DOHH2 (cell line): Measurements from ENCODE around the gene ZNF891.

Source experiments
- H3F3A ChIP-seq: fragments of 200-600 bp; sonication (generic), shearing (Covaris generic); 2 replicates; pipeline ENCODE4 v1.6.0; 2016; ENCODE audit warnings: antibody characterized with exemption, mild to moderate bottlenecking; ENCODE audit not compliant: control insufficient read depth, insufficient read depth
- H3K27ac ChIP-seq: fragments of 200-600 bp; sonication (generic); 2 replicates; pipeline ENCODE4 v1.5.1; 2014; ENCODE audit warnings: low read depth, mild to moderate bottlenecking, low read length, moderate library complexity
- H3K27me3 ChIP-seq: fragments of 200-600 bp; sonication (generic); 2 replicates; pipeline ENCODE4 v1.6.1; 2014; ENCODE audit warnings: mild to moderate bottlenecking, low read length, mixed read lengths; ENCODE audit not compliant: control insufficient read depth
- H3K36me3 ChIP-seq: fragments of 200-600 bp; sonication (generic); 2 replicates; pipeline ENCODE4 v1.6.1; 2014; ENCODE audit warnings: mild to moderate bottlenecking, low read length, moderate library complexity, mixed read lengths; ENCODE audit not compliant: control insufficient read depth
- H3K4me1 ChIP-seq: fragments of 200-600 bp; sonication (generic); 2 replicates; pipeline ENCODE4 v1.6.1; 2014; ENCODE audit warnings: mild to moderate bottlenecking, low read length, mixed read lengths; ENCODE audit not compliant: control insufficient read depth
- H3K4me2 ChIP-seq: fragments of 200-600 bp; sonication (generic); 2 replicates; pipeline ENCODE4 v1.6.0; 2014; ENCODE audit warnings: mild to moderate bottlenecking, low read length, moderate library complexity
- H3K4me3 ChIP-seq: fragments of 200-600 bp; sonication (generic); 2 replicates; pipeline ENCODE4 v1.5.1; 2014; ENCODE audit warnings: mild to moderate bottlenecking, low read length, mixed read lengths
- H3K79me2 ChIP-seq: fragments of 200-600 bp; sonication (generic); 2 replicates; pipeline ENCODE4 v1.6.1; 2014; ENCODE audit warnings: mild to moderate bottlenecking, low read length, mixed read lengths; ENCODE audit not compliant: control insufficient read depth
- H3K9me2 ChIP-seq: fragments of 200-600 bp; sonication (generic); replicated peaks from 2 replicates; pipeline ENCODE4 v1.6.1; 2014; ENCODE audit warnings: mild to moderate bottlenecking, low read length, mixed read lengths; ENCODE audit not compliant: control insufficient read depth
- H3K9me3 ChIP-seq: fragments of 200-600 bp; sonication (generic); 2 replicates; pipeline ENCODE4 v1.6.1; 2014; ENCODE audit warnings: antibody characterized with exemption, low read length, mixed read lengths; ENCODE audit not compliant: control insufficient read depth, insufficient read depth
- H4K20me1 ChIP-seq: fragments of 200-600 bp; sonication (generic); 2 replicates; pipeline ENCODE4 v1.6.0; 2014; ENCODE audit warnings: low read depth, mild to moderate bottlenecking, antibody characterized with exemption, low read length, moderate library complexity; ENCODE audit not compliant: control insufficient read depth, insufficient read depth
- EZH2phosphoT487 ChIP-seq: fragments of 200-600 bp; sonication (generic); IDR thresholded peaks from 2 replicates; pipeline ENCODE4 v1.6.1; 2017; ENCODE audit warnings: borderline replicate concordance, mild to moderate bottlenecking, antibody characterized with exemption, low read length, moderate library complexity, mixed read lengths
- TF ChIP-seq, protein P1 (sequence below): fragments of 200-600 bp; sonication (generic); IDR thresholded peaks from one replicate; pipeline ENCODE4 v1.5.1; 2014; ENCODE audit warnings: antibody characterized with exemption, mild to moderate bottlenecking, low read depth, low read length; ENCODE audit not compliant: poor library complexity, severe bottlenecking

The ZNF891 gene

DNA sequence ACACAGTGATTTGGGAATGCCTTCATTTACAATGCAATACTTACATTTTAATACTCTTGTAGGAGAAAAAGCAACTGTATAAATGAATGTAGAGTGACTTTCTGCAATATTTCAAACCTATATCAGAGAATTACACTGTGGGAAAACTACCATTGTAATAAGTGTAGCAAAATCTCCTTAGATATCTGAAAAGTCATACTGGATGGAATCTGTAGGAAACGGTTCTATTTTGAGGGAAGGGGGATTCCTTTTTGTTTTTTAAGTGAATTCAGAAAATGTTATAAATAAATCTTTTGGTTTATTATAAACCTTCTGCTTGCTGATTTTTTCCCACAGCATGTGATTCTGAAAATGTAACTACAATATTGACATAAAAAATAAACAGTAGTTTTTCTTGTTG lies 23.0 kb downstream of the ZNF891 start:
- TF ChIP-seq EZH2phosphoT487, result no peak
- TF ChIP-seq, protein P1, sequence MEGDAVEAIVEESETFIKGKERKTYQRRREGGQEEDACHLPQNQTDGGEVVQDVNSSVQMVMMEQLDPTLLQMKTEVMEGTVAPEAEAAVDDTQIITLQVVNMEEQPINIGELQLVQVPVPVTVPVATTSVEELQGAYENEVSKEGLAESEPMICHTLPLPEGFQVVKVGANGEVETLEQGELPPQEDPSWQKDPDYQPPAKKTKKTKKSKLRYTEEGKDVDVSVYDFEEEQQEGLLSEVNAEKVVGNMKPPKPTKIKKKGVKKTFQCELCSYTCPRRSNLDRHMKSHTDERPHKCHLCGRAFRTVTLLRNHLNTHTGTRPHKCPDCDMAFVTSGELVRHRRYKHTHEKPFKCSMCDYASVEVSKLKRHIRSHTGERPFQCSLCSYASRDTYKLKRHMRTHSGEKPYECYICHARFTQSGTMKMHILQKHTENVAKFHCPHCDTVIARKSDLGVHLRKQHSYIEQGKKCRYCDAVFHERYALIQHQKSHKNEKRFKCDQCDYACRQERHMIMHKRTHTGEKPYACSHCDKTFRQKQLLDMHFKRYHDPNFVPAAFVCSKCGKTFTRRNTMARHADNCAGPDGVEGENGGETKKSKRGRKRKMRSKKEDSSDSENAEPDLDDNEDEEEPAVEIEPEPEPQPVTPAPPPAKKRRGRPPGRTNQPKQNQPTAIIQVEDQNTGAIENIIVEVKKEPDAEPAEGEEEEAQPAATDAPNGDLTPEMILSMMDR, result no peak
- Histone ChIP-seq H3F3A (no peaks in the 10 kb centered on the region), H3K27ac (no peak overlapping the region), H3K79me2 (no peaks in the 10 kb centered on the region), H3K9me3 (peaks cover 72% of the 10 kb centered on the region), H3K4me3 (no peak overlapping the region), H3K27me3 (no peaks in the 10 kb centered on the region), H3K4me2 (no peak overlapping the region), H3K4me1 (no peaks in the 10 kb centered on the region), H4K20me1 (no peaks in the 10 kb centered on the region), H3K36me3 (peaks cover 33% of the 10 kb centered on the region), H3K9me2 (no peaks in the 10 kb centered on the region)

- H3K27ac ChIP-seq, result no peak overlapping the region
- peaks cover 36% of the 10 kb centered on the region for H3K36me3 ChIP-seq
- peaks cover 75% of the 10 kb centered on the region for H3K9me3 ChIP-seq
These were observed 23.8 kb downstream of the ZNF891 start for GRCh38 chr12:133106253-133106652.

DNA sequence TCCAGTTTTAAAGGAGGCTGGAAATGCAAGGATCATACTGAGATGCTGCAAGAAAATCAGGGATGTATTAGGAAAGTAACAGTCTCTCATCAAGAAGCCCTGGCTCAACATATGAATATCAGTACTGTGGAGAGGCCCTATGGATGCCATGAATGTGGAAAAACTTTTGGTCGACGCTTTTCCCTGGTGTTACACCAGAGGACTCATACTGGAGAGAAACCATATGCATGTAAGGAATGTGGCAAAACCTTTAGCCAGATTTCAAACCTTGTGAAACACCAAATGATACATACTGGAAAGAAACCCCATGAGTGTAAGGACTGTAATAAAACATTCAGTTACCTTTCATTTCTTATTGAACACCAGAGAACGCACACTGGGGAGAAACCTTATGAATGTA lies 24.5 kb downstream of the ZNF891 start:
- no peaks in the 10 kb centered on the region for H3F3A ChIP-seq
- no peaks in the 10 kb centered on the region for H3K27me3 ChIP-seq
- no peaks in the 10 kb centered on the region for H3K9me2 ChIP-seq
- H3K36me3 ChIP-seq, result peaks cover 36% of the 10 kb centered on the region
- no peak overlapping the region for H3K4me3 ChIP-seq
- H3K4me1 ChIP-seq, result no peaks in the 10 kb centered on the region
- H3K79me2 ChIP-seq, result no peaks in the 10 kb centered on the region
- H3K9me3 ChIP-seq, result peaks cover 75% of the 10 kb centered on the region
- H3K4me2 ChIP-seq, result no peak overlapping the region
- H4K20me1 ChIP-seq, result no peaks in the 10 kb centered on the region
- TF ChIP-seq, protein P1, result no peak
- no peak for TF ChIP-seq EZH2phosphoT487
- no peak overlapping the region for H3K27ac ChIP-seq

More at GRCh38 chr12:133106253-133106652, 23.8 kb downstream of the ZNF891 start:
- Histone ChIP-seq H3K4me1 (no peaks in the 10 kb centered on the region), H3K27me3 (no peaks in the 10 kb centered on the region), H3K9me2 (no peaks in the 10 kb centered on the region), H4K20me1 (no peaks in the 10 kb centered on the region), H3F3A (no peaks in the 10 kb centered on the region), H3K4me3 (no peak overlapping the region), H3K4me2 (no peak overlapping the region), H3K79me2 (no peaks in the 10 kb centered on the region)
- TF ChIP-seq, protein P1, result no peak
- TF ChIP-seq EZH2phosphoT487, result no peak

DNA sequence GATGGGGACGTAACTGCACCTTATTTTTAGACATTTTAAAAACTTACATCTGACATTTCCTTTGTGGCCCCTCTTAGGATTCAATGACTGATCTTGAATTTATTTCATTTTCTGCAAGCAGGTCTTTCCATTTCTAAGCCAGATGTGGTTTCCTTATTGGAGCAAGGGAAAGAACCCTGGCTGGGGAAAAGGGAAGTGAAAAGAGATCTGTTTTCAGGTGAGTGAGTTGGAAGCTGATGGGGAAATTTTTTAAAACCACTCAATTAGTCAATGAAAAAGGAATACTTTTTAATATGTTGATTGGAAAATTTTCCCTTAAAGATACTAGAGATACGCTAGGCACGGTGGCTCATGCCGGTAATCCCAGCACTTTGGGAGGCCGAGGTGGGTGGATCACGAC lies 46.7 kb downstream of the ZNF891 start:
- peaks cover 6% of the 10 kb centered on the region; the same call in 1 of the 2 replicates for H3K79me2 ChIP-seq
- H3K4me3 ChIP-seq, result no peak overlapping the region
- peaks cover 3% of the 10 kb centered on the region; the same call in 1 of the 2 replicates for H3F3A ChIP-seq
- no peaks in the 10 kb centered on the region for H3K27me3 ChIP-seq
- H3K9me3 ChIP-seq, result peaks cover 47% of the 10 kb centered on the region
- TF ChIP-seq, protein P1, result no peak
- TF ChIP-seq EZH2phosphoT487, result no peak
- no peaks in the 10 kb centered on the region for H3K9me2 ChIP-seq
- no peak overlapping the region for H3K4me2 ChIP-seq
- H3K27ac ChIP-seq, result no peak overlapping the region
- peaks cover 53% of the 10 kb centered on the region for H3K36me3 ChIP-seq
- H3K4me1 ChIP-seq, result peaks cover 13% of the 10 kb centered on the region
- H4K20me1 ChIP-seq, result no peaks in the 10 kb centered on the region
